Measurements from ENCODE around the gene MFAP2. TPM values are rescaled to one million over a fixed set of nuclear protein-coding genes. Genes with fewer than 3 reads are reported as not detected.
"Not testable (repeated sequence)": the region's sequence is repeated elsewhere in the genome, so short reads cannot be mapped to it uniquely, and the experiment has no call there.

The MFAP2 gene
- total RNA-seq, 2 donors from 2014 or later = 7.9 to 9.6 TPM

- intact Hi-C loops (cut with DNase I) = no loop called here
Observed at GRCh38 chr1:16968372-16968771, 12.0 kb downstream of the MFAP2 start.

GRCh38 chr1:16967962-16968361 lies 12.5 kb downstream of the MFAP2 start:
- intact Hi-C loops (cut with DNase I) = no loop called here
- DNase-seq (no peak), ATAC-seq (no peak)

More at GRCh38 chr1:16968372-16968771, 12.0 kb downstream of the MFAP2 start:
- ATAC-seq (no peak), DNase-seq (no peak)

DNA sequence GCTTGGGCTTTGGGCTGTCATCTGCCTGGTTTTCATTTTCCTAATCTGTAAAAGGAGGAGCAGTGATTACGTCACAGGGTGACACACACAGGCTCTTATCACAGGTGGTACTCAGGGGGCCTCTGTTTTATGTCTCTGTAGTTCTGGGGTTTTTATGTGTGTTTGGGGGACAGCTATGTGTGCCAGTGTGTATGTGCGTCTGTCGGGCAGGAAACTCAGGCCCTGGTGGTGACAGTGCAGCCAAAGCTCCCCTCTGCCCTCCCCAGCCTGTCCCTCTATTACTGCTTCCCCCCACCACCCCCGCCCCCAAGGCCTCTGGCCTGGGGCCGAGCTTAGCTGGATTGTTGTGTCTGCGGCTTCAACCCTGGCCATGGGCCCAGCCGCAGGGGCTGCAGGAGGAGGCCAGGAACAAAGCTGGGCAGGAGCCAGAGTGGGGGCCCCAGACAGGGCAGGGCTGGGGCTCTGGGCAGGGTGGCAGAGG lies 13.3 kb downstream of the MFAP2 start:
- peak; percentile 67 for DNase-seq
- peak; percentile 65 to 75 for ATAC-seq
- intact Hi-C loops (cut with DNase I) = no loop called here

DNA sequence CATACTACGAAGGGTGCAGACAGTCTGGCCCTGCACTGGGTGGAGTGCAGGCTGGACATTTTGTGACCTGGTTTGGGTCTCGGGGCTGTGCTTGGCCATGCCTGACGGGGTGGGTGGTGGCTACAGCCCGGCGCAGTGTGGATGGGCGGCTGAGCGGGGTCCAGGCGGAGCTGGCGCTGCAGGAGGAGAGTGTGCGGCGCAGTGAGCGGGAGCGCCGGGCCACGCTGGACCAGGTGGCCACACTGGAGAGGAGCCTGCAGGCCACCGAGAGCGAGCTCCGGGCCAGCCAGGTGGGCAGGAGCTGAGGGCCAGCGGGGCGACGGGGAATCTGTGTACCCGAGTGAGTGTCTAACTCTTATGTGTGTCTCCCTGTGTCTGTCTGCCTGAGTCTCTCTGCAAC lies 14.1 kb downstream of the MFAP2 start:
- intact Hi-C loops (cut with DNase I) = no loop called here
- no peak for ATAC-seq

GRCh38 chr1:16965486-16966067 lies 14.8 kb downstream of the MFAP2 start:
- intact Hi-C loops (cut with DNase I) = no loop called here
- ATAC-seq (no peak), DNase-seq (no peak)

More for the DNA sequence above, 14.1 kb downstream of the MFAP2 start:
- DNase-seq = no peak

DNA sequence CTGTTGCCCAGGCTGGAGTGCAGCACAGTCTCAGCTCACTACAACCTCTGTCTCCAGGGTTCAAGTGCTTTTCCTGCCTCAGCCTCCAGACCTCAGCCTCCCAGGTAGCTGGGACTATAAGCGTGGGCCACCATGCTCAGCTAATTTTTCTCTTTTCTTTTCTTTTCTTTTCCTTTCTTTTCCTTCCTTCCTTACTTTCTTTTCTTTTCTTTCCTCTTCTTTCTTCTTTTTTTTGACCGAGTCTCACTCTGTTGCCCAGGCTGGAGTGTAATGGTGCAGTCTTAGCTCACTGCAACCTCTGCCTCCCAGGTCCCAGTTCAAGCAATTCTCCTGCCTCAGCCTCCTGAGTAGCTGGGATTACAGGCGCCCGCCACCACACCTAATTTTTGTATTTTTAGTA lies 16.3 kb downstream of the MFAP2 start:
- ATAC-seq; DNase-seq; intact Hi-C loops (cut with DNase I): not testable (repeated sequence)

GRCh38 chr1:16961297-16962133 lies 18.9 kb downstream of the MFAP2 start:
- ATAC-seq (no peak), DNase-seq (no peak)
- intact Hi-C loops (cut with DNase I) = no loop called here

DNA sequence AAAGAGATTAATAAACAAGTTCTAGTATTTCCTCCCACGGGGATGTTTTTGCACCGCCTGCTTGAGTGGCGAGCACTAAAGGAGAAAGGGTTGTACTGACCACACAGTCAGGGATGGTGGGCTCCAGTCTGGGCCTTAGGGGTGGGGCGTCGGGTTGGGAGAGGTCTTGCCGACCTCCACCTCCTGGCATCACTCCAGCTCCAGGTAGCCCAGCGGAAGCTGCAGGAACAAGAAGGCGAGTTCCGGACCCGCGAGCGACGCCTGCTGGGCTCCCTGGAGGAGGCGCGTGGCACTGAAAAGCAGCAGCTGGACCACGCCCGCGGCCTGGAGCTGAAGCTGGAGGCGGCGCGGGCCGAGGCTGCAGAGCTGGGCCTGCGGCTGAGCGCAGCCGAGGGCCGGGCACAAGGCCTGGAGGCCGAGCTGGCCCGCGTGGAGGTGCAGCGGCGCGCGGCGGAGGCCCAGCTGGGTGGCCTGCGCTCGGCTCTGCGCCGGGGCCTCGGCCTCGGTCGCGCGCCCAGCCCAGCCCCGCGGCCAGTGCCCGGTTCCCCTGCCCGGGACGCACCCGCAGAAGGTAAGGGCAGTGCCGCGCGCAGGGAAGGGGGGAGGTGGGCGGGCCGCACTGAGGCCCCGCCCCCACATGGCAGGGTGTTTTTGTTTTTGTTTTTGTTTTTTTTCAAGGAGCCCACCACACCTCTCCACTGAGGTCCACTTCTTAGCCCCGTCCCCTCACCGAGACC lies 19.7 kb downstream of the MFAP2 start:
- intact Hi-C loops (cut with DNase I) = no loop called here
- ATAC-seq (peak; percentile 91 to 93), DNase-seq (peak; percentile 91)

DNA sequence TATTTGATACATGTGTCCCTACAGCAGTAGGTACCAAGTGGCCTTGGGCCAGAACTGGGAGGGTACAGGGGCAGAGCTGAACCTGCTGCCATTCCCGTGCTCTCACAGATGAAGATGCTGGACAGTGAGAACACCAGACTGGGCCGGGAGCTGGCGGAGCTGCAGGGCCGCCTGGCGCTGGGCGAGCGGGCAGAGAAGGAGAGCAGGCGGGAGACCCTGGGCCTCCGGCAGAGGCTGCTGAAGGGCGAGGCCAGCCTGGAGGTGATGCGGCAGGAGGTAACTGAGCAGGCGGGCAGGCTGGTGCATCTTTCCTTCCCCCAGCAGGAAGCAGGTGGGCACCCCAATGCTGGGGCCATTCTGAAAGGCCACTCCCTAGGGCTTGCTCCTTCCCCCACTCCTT lies 21.9 kb downstream of the MFAP2 start:
- intact Hi-C loops (cut with DNase I) = loop anchor here in 1 of 2 donors (5.0 kb wide), 1 partner anchor 89 kb away; no protein-coding TSS in a partner anchor

GRCh38 chr1:16957731-16958130 lies 22.7 kb downstream of the MFAP2 start:
- intact Hi-C loops (cut with DNase I) = loop anchor here in 1 of 2 donors (5.0 kb wide), 1 partner anchor 90 kb away; no protein-coding TSS in a partner anchor
- ATAC-seq = no peak
- no peak for DNase-seq

More for the DNA sequence above, 21.9 kb downstream of the MFAP2 start:
- DNase-seq (no peak), ATAC-seq (no peak)

GRCh38 chr1:16956775-16957174 lies 23.6 kb downstream of the MFAP2 start:
- DNase-seq (no peak), ATAC-seq (no peak)
- intact Hi-C loops (cut with DNase I) = loop anchor here in 1 of 2 donors (5.0 kb wide), 1 partner anchor 91 kb away; no protein-coding TSS in a partner anchor

DNA sequence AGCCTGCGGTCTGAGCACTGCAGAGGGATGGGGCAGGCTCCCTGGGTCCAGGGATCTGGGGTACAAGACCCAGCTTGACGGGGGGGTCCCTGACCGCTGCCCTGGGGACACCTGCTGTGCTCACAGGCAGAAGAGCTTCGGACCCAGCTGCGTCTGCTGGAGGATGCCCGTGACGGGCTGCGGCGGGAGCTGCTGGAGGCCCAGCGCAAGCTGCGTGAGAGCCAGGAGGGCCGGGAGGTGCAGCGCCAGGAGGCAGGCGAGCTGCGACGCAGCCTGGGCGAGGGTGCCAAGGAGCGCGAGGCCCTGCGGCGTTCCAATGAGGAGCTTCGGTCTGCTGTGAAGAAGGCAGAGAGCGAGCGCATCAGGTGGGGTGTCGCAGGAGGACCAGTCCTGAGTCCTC lies 25.2 kb downstream of the MFAP2 start:
- ATAC-seq = no peak
- intact Hi-C loops (cut with DNase I) = loop anchor here in 1 of 2 donors (5.0 kb wide), 1 partner anchor 92 kb away; no protein-coding TSS in a partner anchor
- no peak for DNase-seq

GRCh38 chr1:16954579-16954978 lies 25.8 kb downstream of the MFAP2 start:
- no peak for ATAC-seq
- intact Hi-C loops (cut with DNase I) = no loop called here
- no peak for DNase-seq

DNA sequence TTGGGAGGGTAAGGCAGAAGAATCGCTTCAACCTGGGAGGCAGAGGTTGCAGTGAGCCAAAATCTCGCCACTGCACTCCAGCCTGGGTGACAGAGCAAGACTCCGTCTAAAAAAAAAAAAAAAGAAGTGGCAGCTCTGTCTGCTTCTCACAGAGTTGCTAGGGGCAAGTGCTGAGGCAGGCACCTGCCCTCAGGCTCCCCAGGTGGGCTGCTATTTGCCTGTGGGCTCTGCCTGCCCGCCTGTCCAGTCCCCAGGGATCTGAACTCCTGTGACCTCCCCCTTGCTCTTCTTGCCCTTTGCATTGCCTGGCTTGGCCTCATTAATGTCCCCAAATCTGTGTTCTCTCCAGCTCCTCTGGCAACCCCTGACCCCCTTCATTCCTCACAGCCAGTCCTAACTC lies 28.0 kb downstream of the MFAP2 start:
- DNase-seq; intact Hi-C loops (cut with DNase I); ATAC-seq: not testable (repeated sequence)

DNA sequence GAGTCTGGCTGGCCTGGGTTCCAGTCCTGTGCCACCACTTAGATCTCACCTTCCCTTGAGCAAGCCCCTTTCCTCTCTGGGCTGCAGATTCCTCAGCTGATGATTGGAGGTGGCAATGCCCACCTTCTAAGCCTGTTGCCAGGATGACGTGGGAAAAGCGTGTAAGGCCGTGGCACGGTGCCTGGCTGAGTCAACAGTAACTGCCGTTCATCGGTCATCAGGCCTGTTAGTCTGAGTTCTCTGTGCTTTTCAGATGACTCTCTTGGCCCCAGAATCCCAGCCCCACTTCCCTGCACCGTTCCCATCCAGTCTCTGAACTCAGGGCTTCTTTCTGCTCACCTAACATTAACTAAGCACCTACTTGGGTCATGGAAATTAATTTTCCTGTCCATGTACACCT lies 31.4 kb downstream of the MFAP2 start:
- DNase-seq; intact Hi-C loops (cut with DNase I): not testable (repeated sequence)
- peak in 1 of 2 donors; percentile 8 for ATAC-seq

DNA sequence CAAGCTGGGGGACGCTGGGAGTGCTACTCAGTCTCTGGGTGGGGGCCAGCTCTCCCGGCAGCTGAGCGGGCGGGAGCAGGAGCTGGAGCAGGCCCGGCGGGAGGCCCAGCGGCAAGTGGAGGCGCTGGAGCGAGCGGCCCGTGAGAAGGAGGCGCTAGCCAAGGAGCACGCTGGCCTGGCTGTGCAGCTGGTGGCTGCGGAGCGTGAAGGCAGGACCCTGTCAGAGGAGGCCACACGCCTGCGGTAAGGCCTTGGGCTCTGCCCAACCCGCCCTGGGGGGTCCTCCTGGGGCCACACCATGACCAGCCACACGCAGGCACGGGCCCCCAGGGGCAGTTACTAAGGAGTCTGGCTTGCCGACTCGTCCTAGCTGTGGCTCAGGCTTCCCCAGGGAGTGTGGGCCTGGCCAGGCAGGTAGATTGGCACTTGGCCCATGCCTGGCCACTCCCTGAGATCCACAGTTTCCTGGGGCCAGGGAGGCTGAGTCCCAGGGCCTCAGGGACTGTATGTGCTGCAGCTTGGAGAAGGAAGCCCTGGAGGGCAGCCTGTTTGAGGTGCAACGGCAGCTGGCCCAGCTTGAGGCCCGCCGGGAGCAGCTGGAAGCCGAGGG lies 32.0 kb downstream of the MFAP2 start:
- DNase-seq; intact Hi-C loops (cut with DNase I); ATAC-seq: not testable (repeated sequence)

- no peak for DNase-seq
- intact Hi-C loops (cut with DNase I) = no loop called here
- no peak for ATAC-seq
Observed at GRCh38 chr1:16946646-16947045, 33.8 kb downstream of the MFAP2 start.

DNA sequence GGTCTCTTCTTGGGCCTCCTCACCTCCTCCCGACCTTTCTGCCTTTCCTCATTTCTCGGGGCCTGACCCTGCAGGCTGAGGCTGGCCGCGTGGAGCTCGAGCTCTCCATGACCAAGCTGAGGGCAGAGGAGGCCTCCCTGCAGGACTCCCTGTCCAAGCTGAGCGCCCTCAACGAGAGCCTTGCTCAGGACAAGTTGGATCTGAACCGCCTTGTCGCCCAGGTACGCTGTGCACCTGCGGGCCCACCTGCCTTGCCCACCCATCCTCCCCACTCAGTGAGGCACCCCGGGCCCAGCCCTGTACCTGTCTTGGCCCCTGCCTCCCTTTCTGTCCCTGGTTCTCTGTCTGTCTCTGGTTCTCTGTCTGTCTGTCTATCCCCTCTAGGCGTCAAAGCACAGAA lies 34.2 kb downstream of the MFAP2 start:
- intact Hi-C loops (cut with DNase I); DNase-seq; ATAC-seq: not testable (repeated sequence)

GRCh38 chr1:16945512-16945911 lies 34.9 kb downstream of the MFAP2 start:
- peak; percentile 3 to 8 for ATAC-seq
- intact Hi-C loops (cut with DNase I); DNase-seq: not testable (repeated sequence)
